Urothelium cell line (cell line): ENCODE measurements around the gene MPHOSPH10.
"Not testable (repeated sequence)": the region's sequence is repeated elsewhere in the genome, so short reads cannot be mapped to it uniquely, and the experiment has no call there.

ENCODE experiments used
- DNase-seq: peaks from one replicate; pipeline ENCODE4 v3.0.0; 2011; ENCODE audit warnings: low spot score, mixed read lengths
- FAIRE-seq: peaks from 2 replicates; lab custom pipeline; 2011; peaks lifted over from hg19 to GRCh38; lab: Jason Lieb, UNC

The MPHOSPH10 gene, protein sequence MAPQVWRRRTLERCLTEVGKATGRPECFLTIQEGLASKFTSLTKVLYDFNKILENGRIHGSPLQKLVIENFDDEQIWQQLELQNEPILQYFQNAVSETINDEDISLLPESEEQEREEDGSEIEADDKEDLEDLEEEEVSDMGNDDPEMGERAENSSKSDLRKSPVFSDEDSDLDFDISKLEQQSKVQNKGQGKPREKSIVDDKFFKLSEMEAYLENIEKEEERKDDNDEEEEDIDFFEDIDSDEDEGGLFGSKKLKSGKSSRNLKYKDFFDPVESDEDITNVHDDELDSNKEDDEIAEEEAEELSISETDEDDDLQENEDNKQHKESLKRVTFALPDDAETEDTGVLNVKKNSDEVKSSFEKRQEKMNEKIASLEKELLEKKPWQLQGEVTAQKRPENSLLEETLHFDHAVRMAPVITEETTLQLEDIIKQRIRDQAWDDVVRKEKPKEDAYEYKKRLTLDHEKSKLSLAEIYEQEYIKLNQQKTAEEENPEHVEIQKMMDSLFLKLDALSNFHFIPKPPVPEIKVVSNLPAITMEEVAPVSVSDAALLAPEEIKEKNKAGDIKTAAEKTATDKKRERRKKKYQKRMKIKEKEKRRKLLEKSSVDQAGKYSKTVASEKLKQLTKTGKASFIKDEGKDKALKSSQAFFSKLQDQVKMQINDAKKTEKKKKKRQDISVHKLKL

GRCh38 chr2:71130152-71130904 is at the start of gene MPHOSPH10, which contains the start of gene MCEE:
Gene MPHOSPH10 (plus strand): TSS chr2:71130634. CDS start chr2:71130666, 32 bp downstream.
Gene MCEE (minus strand): TSS chr2:71130229. CDS start chr2:71130219, 10 bp downstream.
- FAIRE-seq (peak; percentile 81), DNase-seq (peak; percentile 97)

DNA sequence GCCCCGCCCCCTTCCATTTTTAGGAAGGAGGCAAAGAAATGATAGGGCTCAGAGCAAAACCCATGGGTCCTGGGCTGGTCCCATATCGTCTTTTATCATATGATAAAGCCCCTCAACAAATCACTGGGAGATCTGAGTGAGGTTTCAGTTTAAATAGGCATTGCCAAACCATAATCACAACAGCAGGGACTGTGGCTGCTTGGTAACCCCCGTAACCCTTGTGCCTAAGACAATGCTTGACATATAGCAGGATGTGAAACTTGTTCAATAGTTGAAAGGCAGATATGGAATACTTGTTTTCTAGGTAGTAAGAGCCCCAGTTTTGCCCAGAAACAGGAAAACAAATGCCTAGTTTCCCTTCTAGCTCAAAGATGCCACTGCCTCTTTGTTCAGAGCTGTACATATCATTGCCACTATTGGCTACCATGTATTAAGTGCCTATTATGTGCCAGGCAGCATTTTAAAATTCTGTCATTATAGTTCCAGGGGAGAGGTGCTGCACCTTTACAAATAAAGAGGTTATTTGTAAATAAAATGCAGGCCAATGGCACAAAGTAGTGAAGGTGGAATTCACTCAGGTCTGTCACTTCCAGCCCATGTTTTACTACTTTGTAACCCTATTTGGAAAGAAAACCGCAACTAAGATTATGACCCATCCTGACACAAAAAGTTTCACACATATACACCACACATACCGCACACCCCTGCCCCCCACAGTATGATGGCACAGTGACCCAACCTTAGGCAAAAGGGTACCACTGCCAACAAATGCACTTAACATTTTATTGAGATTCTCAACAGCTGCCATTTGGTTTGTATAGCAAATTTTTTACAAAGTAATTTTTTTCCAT is 47.8 kb upstream of the MPHOSPH10 start:
- DNase-seq (no peak), FAIRE-seq (no peak)

- not testable (repeated sequence) for FAIRE-seq, DNase-seq
These were observed 47.1 kb upstream of the MPHOSPH10 start for GRCh38 chr2:71083297-71083696.

GRCh38 chr2:71083752-71084312 is 46.6 kb upstream of the MPHOSPH10 start:
- FAIRE-seq, DNase-seq: not testable (repeated sequence)

DNA sequence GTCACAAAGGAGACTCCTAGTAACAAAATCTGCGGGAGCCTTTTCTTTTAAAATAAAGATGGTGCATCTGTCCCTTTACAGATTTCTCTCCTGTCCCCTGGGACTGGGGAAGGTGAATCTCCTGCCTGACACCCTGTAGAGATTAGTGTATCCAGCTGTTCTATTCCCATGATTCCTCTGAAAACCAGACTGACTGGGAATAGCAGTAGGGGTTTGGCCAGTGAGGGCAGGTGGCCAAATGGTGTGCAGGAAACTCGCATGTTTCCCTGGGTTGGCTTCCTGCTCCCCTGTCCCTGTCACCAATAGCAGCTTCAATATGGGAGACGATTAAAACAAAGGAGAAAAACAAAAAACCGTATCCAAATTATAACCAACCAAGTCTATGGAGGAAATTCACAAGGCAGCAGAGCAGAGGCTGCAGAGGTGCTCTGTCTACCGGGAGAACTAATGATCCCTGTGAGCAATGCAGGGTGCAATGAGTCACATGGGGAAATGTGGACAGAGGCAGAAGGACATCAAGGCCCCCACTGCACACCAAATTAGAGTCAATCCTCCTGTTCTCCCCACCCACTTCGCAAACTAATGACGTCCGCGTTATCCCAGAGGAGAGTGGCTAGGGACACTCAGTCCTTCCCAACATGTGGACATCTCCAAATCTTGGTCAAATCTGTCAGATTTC is 45.0 kb upstream of the MPHOSPH10 start:
- not testable (repeated sequence) for DNase-seq
- FAIRE-seq: peak; percentile 48

DNA sequence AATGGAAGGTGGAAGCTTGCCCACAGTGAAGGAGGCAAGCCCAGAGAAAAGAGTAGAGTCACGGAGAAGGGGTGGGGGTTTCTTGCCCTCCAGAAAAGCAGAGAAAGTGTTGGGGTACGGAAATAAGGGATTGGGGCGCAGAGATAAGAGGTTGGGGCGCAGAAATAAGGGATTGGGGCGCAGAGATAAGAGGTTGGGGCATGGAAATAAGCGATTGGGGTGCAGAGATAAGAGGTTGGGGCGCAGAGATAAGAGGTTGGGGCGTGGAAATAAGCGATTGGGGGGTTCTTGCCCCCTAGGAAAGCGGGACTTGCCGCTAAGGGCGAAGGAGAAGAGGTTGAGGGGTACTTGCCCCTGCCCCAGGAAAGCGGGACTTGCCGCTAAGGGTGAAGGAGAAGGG is 41.0 kb upstream of the MPHOSPH10 start:
- not testable (repeated sequence) for FAIRE-seq, DNase-seq

- not testable (repeated sequence) for FAIRE-seq, DNase-seq
These were observed 38.6 kb upstream of the MPHOSPH10 start for GRCh38 chr2:71091808-71092207.

GRCh38 chr2:71092491-71093260 is 37.8 kb upstream of the MPHOSPH10 start:
- DNase-seq, FAIRE-seq: not testable (repeated sequence)

GRCh38 chr2:71100195-71100964 is 30.1 kb upstream of the MPHOSPH10 start:
- FAIRE-seq (no peak), DNase-seq (peak; percentile 80)

GRCh38 chr2:71101656-71102055 is 28.8 kb upstream of the MPHOSPH10 start:
- FAIRE-seq: no peak

GRCh38 chr2:71102981-71103681 is 27.3 kb upstream of the MPHOSPH10 start:
- FAIRE-seq (no peak), DNase-seq (no peak)

More at GRCh38 chr2:71101656-71102055, 28.8 kb upstream of the MPHOSPH10 start:
- peak; percentile 53 for DNase-seq

GRCh38 chr2:71103809-71104208 is 26.6 kb upstream of the MPHOSPH10 start:
- no peak for FAIRE-seq
- no peak for DNase-seq

DNA sequence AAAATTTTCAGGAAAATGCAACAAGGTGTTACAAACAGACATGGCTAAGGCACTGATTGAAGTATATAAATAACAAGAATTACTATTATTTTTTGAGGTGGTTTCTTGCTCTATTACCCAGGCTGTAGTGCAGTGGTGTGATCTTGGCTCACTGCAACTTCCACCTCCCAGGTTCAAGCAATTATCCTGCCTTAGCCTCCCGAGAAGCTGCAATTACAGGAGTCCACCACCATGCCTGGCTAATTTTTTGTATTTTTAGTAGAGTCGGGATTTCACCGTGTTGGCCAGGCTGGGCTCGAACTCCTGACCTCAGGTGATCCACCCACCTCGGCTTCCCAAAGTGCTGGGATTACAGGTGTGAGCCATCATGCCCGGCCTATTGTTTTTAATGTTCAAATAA is 24.0 kb upstream of the MPHOSPH10 start:
- not testable (repeated sequence) for DNase-seq, FAIRE-seq

DNA sequence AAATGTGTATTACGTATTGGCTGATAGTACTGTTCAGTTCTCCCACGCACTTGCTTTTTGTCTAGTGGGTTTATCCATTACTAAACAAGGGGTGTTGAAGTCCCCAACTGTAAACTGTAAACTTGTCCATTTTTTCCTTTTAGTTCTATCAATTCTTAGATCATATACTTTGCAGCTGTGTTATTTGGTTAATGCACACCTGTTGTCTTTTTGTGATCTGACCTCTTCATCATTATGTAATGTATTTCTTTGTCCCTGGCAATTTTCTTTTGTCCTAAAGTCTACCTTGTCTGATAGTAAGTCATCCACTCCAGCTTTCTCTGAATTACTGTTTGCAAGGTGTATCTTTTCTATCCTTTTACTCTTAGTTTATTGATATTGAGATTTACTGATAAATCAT is 22.3 kb upstream of the MPHOSPH10 start:
- DNase-seq (no peak), FAIRE-seq (no peak)

- no peak for DNase-seq
- no peak for FAIRE-seq
These were observed 16.6 kb upstream of the MPHOSPH10 start for GRCh38 chr2:71113843-71114242.

GRCh38 chr2:71117063-71117462 is 13.4 kb upstream of the MPHOSPH10 start:
- no peak for DNase-seq
- FAIRE-seq: no peak

GRCh38 chr2:71120195-71120594 is 10.2 kb upstream of the MPHOSPH10 start:
- DNase-seq (no peak), FAIRE-seq (no peak)
